Naive thymus-derived CD4-positive, alpha-beta T cell (primary cell): ENCODE measurements around the gene DDO. TPM values are rescaled to one million over a fixed set of nuclear protein-coding genes. Genes with fewer than 3 reads are reported as not detected.
A peak's percentile ranks its signal among the peaks of the same experiment; 100 is the strongest.

Source experiments
- ATAC-seq: fragments of 150-1000 bp; cut with Tn5 transposase; 2 replicates; pipeline ENCODE4 v1.10.0; 2021; ENCODE audit warnings: mild to moderate bottlenecking, moderate library complexity
- CTCF ChIA-PET: fragments of 350-600 bp; sonication (Branson Sonifier 250); formaldehyde crosslinking; loops from one replicate; lab custom pipeline; 2021; ENCODE audit warnings: antibody characterized with exemption; lab: Charles Lee
- POLR2A ChIA-PET: fragments of 350-600 bp; sonication (Branson Sonifier 250); formaldehyde crosslinking; loops from one replicate; lab custom pipeline; 2021; ENCODE audit warnings: antibody characterized with exemption, inconsistent platforms; lab: Charles Lee
- DNase-seq, 9 donors: peaks; one replicate each; pipeline versions ENCODE4 v3.0.0 to v3.0.0-alpha.2; 2020 to 2022; ENCODE audit warnings: mixed read lengths in 1 of 9
- H3K27ac ChIP-seq: one replicate; pipeline ENCODE4 v1.7.0; 2013; ENCODE audit warnings: mild to moderate bottlenecking, low read depth, low read length, moderate library complexity
- H3K27me3 ChIP-seq, 2 donors: one replicate each; pipeline ENCODE4 v1.7.0; 2013; ENCODE audit warnings: low read length in 2 of 2, mild to moderate bottlenecking in 2 of 2, moderate library complexity in 2 of 2; ENCODE audit not compliant: control insufficient read depth in 2 of 2, insufficient read depth in 2 of 2
- H3K36me3 ChIP-seq, 3 experiments: 1 replicate in 2 of 3; 2 replicates in 1 of 3; pipeline ENCODE4 v1.7.0; 2013; ENCODE audit warnings: low read length in 3 of 3, mild to moderate bottlenecking in 3 of 3, moderate library complexity in 1 of 3; ENCODE audit not compliant: insufficient read depth in 3 of 3, control insufficient read depth in 2 of 3
- H3K4me1 ChIP-seq, 2 donors: one replicate each; pipeline ENCODE4 v1.7.0; 2013; ENCODE audit warnings: low read length in 2 of 2, mild to moderate bottlenecking in 2 of 2, moderate library complexity in 1 of 2; ENCODE audit not compliant: control insufficient read depth in 2 of 2, insufficient read depth in 2 of 2
- H3K4me3 ChIP-seq: 2 replicates; pipeline ENCODE4 v1.7.0; 2013; ENCODE audit warnings: mild to moderate bottlenecking, low read length
- H3K9me3 ChIP-seq, 3 experiments: 1 replicate in 2 of 3; 2 replicates in 1 of 3; pipeline ENCODE4 v1.7.0; 2013; ENCODE audit warnings: low read length in 3 of 3; ENCODE audit not compliant: control insufficient read depth in 2 of 3
- H3K27ac Mint-ChIP-seq, 9 donors: one replicate each; pipeline ENCODE4 v1.8.0; 2020 to 2022; ENCODE audit warnings: mixed read lengths in 9 of 9, mild to moderate bottlenecking in 8 of 9, moderate library complexity in 5 of 9, inconsistent platforms in 2 of 9
- H3K27me3 Mint-ChIP-seq, 5 donors: one replicate each; pipeline ENCODE4 v1.8.0; 2021 to 2022; ENCODE audit warnings: mixed read lengths in 5 of 5, mild to moderate bottlenecking in 1 of 5
- H3K36me3 Mint-ChIP-seq, 5 donors: one replicate each; pipeline ENCODE4 v1.8.0; 2020 to 2022; ENCODE audit warnings: mixed read lengths in 5 of 5, mild to moderate bottlenecking in 3 of 5, inconsistent platforms in 1 of 5
- H3K4me1 Mint-ChIP-seq, 7 donors: one replicate each; pipeline ENCODE4 v1.8.0; 2020 to 2022; ENCODE audit warnings: mixed read lengths in 7 of 7, mild to moderate bottlenecking in 3 of 7, inconsistent platforms in 1 of 7
- H3K4me3 Mint-ChIP-seq, 10 donors: one replicate each; pipeline ENCODE4 v1.8.0; 2020 to 2022; ENCODE audit warnings: mild to moderate bottlenecking in 10 of 10, mixed read lengths in 10 of 10, moderate library complexity in 6 of 10, inconsistent platforms in 2 of 10
- H3K9me3 Mint-ChIP-seq, 11 donors: one replicate each; pipeline ENCODE4 v1.8.0; 2020 to 2022; ENCODE audit warnings: mixed read lengths in 11 of 11, mild to moderate bottlenecking in 4 of 11, inconsistent platforms in 1 of 11, moderate library complexity in 1 of 11
- intact Hi-C, 2 donors: fragments of 100-400 bp; cut with micrococcal nuclease; formaldehyde crosslinking; loops; one replicate each; pipeline ENCODE4 v1.15.1; 2023
- polyA plus RNA-seq, 2 donors: library from polyadenylated mRNA; unstranded; fragments of 300-500 nt; fragmentation: Illumina TruSeq; gene quantifications; one replicate each; pipeline ENCODE4 v1.2.3, GENCODE V29; 2021
- total RNA-seq, 6 experiments: library from RNA in 5 of 6; stranded (reverse) in 5 of 6; gene quantifications; 1 replicate in 5 of 6; 2 replicates in 1 of 6; pipeline ENCODE4 v1.2.3 and lab custom pipeline; 2021 to 2026

DDO gene
- total and polyA plus RNA-seq, 7 experiments from 2014 or later = 0.47 TPM; not detected in 6

DNA sequence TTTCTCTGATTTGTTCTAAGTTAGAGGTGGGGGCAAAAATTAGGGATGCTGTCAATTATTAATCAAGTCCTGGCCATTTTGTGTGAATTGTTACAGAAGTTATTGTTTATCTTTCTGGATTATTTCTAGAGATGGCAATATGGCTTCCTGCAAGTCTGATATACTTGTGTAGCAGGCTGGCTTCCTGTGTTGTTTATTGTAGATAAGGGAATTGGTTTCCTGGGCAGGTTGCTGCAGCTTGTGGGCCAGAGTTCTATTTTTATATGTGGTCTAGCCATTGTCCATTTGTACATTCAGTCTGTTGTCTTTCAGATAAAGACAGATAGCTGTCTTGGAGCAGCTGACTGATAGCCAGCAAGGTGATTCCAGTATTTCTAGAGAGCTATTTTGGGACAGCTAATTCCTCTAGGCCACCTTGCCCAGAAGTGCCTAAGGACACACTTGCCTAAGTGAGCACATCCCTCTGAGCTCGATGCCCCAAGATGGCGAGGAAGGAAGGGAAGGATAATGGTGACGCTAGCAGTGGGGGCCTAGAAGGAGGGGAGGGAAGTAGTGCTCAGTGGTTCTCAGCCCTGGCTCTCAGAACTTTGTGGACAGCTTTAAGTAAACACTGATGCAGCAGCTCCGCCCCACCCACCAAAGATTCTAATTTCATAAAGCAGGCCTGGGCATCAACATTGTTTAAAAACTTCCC lies 25.5 kb downstream of the DDO start:
- Mint-ChIP-seq H3K36me3 (no peaks in the 10 kb centered on the region), H3K27ac (peak overlapping the region in 6 of 9 donors; percentile 7 to 85 (median 54)), H3K4me3 (peak overlapping the region in 1 of 10 donors; percentile 32), H3K27me3 (no peaks in the 10 kb centered on the region), H3K9me3 (peaks cover 0 to 2% (median 0%) of the 10 kb centered on the region in 11 donors), H3K4me1 (peaks cover 9 to 27% (median 23%) of the 10 kb centered on the region in 7 donors)
- H3K4me3 ChIP-seq = no peak overlapping the region
- DNase-seq (no peak), ATAC-seq (peak; percentile 67)
- peaks cover 0 to 3% of the 10 kb centered on the region in 2 donors for H3K4me1 ChIP-seq
- intact Hi-C loops = loop anchor here (1.0 to 5.0 kb wide), 9 partner anchors 212 to 1203 kb away; partner anchors contain the start of genes AK9 (in 1 of the 2) and FIG4 (in 1 of the 2)
- no peaks in the 10 kb centered on the region for H3K27me3 ChIP-seq
- ChIA-PET POLR2A (interaction anchor here (1.4 kb wide), 1 partner anchor 210 kb away, joined by 5 read pairs; the partner anchor contains the start of genes CDC40 and WASF1), CTCF (interaction anchor here (0.6 to 4.0 kb wide), 11 partner anchors 15 to 872 kb away, joined by 3 to 39 read pairs (median 3); no protein-coding TSS in a partner anchor)
- no peak overlapping the region for H3K27ac ChIP-seq
- no peaks in the 10 kb centered on the region for H3K36me3 ChIP-seq
- H3K9me3 ChIP-seq = no peaks in the 10 kb centered on the region

DNA sequence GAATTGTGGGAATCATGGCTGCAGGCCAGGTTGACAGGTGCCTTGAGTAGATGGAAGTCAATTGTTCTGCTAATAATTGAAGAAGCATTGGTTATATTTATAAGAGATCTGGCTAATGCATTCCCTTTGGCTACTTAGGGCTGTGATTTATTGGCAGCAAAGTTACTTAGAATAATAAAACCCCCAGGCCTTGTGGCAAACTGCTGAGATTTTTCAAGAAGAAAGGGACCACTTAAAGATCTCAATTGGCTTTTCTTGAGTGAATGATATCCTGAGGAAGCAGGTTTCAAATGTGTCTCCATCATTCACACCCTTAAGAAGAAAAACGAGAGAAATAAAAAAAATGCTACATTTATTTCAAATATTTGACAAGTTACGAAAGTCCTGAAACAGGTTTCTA lies 27.4 kb downstream of the DDO start:
- Histone ChIP-seq H3K36me3 (no peaks in the 10 kb centered on the region), H3K27ac (no peak overlapping the region), H3K27me3 (no peaks in the 10 kb centered on the region), H3K4me1 (peaks cover 0 to 3% of the 10 kb centered on the region in 2 donors), H3K9me3 (no peaks in the 10 kb centered on the region), H3K4me3 (no peak overlapping the region)
- no peaks in the 10 kb centered on the region for H3K27me3 Mint-ChIP-seq
- POLR2A ChIA-PET = interaction anchor here (0.7 kb wide), 1 partner anchor 1639 kb away, joined by 7 read pairs; no protein-coding TSS in a partner anchor
- no peak overlapping the region for H3K4me3 Mint-ChIP-seq
- peaks cover 9 to 27% (median 23%) of the 10 kb centered on the region in 7 donors for H3K4me1 Mint-ChIP-seq
- H3K27ac Mint-ChIP-seq = no peak overlapping the region
- CTCF ChIA-PET = interaction anchor here (0.6 kb wide), 1 partner anchor 211 kb away, joined by 3 read pairs; no protein-coding TSS in a partner anchor
- ATAC-seq (no peak), DNase-seq (no peak)
- intact Hi-C loops = no loop called here
- H3K9me3 Mint-ChIP-seq = no peaks in the 10 kb centered on the region
- H3K36me3 Mint-ChIP-seq = no peaks in the 10 kb centered on the region

DNA sequence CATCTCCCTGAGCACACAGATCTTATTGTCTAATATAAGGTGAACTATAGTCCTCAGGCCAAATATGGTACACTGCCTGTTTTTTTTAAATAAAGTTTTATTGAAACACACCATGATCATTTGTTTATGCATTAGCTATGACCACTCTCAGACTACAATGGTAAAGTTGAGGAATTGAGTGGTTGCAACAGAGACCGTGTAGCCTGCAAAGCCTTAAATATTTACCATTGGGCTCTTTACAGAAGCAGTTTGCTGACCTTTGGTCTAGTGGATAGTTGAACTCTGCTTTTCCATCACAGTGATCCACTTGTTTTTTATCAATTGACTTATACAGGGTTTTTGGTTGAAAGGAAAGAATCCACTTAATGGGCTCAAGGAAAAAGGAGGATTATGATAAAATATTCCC lies 29.9 kb downstream of the DDO start:
- Mint-ChIP-seq H3K27ac (no peak overlapping the region), H3K9me3 (peaks cover 0 to 11% (median 2%) of the 10 kb centered on the region in 11 donors), H3K36me3 (peaks cover 0 to 10% (median 0%) of the 10 kb centered on the region in 5 donors), H3K4me3 (no peak overlapping the region), H3K27me3 (peaks cover 0 to 7% (median 3%) of the 10 kb centered on the region in 5 donors), H3K4me1 (peaks cover 7 to 21% (median 19%) of the 10 kb centered on the region in 7 donors)
- Histone ChIP-seq H3K36me3 (no peaks in the 10 kb centered on the region), H3K9me3 (no peaks in the 10 kb centered on the region), H3K4me3 (no peak overlapping the region), H3K27ac (no peak overlapping the region), H3K27me3 (no peaks in the 10 kb centered on the region), H3K4me1 (peaks cover 0 to 3% of the 10 kb centered on the region in 2 donors)
- ChIA-PET POLR2A (interaction anchor here (1.1 kb wide), 1 partner anchor 10 kb away, joined by 3 read pairs; no protein-coding TSS in a partner anchor), CTCF (interaction anchor here (0.7 kb wide), 1 partner anchor 172 kb away, joined by 3 read pairs; no protein-coding TSS in a partner anchor)
- ATAC-seq = no peak
- intact Hi-C loops = no loop called here
- DNase-seq = no peak

DNA sequence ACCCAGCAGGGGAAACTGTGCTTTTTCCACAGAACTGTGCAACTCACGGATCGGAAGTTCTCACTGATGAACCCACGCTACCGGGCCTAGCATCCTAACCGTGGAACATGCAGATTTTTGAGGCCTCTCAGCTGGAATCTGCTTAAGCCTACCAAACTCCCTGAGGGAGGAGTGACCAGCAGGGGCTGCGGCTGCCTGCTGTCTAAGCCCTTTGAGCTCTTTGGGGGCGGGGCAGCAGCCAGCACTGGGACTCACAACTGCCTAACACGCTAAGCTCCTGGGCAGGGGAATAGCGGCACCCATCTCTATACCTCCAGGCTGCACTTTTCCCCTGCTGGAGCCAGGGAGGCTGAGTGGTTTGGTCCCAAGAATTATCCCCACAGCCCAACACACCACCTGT lies 36.8 kb downstream of the DDO start:
- Histone ChIP-seq H3K27me3 (no peaks in the 10 kb centered on the region), H3K27ac (no peak overlapping the region), H3K9me3 (no peaks in the 10 kb centered on the region), H3K4me1 (no peaks in the 10 kb centered on the region), H3K4me3 (no peak overlapping the region), H3K36me3 (no peaks in the 10 kb centered on the region)
- peaks cover 0 to 11% (median 0%) of the 10 kb centered on the region in 5 donors for H3K36me3 Mint-ChIP-seq
- peaks cover 0 to 11% (median 2%) of the 10 kb centered on the region in 11 donors for H3K9me3 Mint-ChIP-seq
- no peaks in the 10 kb centered on the region for H3K4me1 Mint-ChIP-seq
- no peak overlapping the region for H3K4me3 Mint-ChIP-seq
- POLR2A ChIA-PET = no interaction called here
- CTCF ChIA-PET = no interaction called here
- DNase-seq (no peak), ATAC-seq (no peak)
- H3K27me3 Mint-ChIP-seq = peaks cover 0 to 12% (median 8%) of the 10 kb centered on the region in 5 donors
- intact Hi-C loops = no loop called here
- no peak overlapping the region for H3K27ac Mint-ChIP-seq

DNA sequence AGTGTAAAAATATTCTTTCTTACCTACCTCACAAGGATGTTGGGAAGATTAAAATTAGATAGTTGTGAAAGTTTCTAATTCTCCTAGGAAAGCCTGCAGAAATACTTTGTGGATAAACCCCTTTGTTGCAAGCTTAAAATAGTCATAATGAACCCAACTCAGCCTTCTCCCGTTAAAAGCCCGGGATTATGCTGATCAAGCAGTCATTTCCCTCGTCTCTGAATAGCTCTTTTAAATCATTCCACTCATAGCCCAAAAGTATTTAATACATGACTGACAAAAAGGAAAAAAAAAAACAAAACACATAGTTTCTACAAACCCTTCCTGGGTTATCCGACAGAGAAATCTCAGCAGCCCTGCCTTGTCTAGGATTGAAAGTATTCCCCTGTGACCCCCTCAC lies 46.3 kb downstream of the DDO start:
- Histone ChIP-seq H3K9me3 (no peaks in the 10 kb centered on the region), H3K4me1 (peaks cover 0 to 23% of the 10 kb centered on the region in 2 donors), H3K27me3 (no peaks in the 10 kb centered on the region), H3K4me3 (no peak overlapping the region), H3K27ac (no peak overlapping the region), H3K36me3 (no peaks in the 10 kb centered on the region)
- Mint-ChIP-seq H3K4me1 (peaks cover 0 to 39% (median 23%) of the 10 kb centered on the region in 7 donors), H3K4me3 (no peak overlapping the region), H3K27ac (no peak overlapping the region), H3K9me3 (peaks cover 0 to 4% (median 0%) of the 10 kb centered on the region in 11 donors), H3K27me3 (peaks cover 0 to 30% (median 6%) of the 10 kb centered on the region in 5 donors), H3K36me3 (no peaks in the 10 kb centered on the region)
- DNase-seq (no peak), ATAC-seq (no peak)
- CTCF ChIA-PET = no interaction called here
- POLR2A ChIA-PET = no interaction called here
- intact Hi-C loops = no loop called here

DNA sequence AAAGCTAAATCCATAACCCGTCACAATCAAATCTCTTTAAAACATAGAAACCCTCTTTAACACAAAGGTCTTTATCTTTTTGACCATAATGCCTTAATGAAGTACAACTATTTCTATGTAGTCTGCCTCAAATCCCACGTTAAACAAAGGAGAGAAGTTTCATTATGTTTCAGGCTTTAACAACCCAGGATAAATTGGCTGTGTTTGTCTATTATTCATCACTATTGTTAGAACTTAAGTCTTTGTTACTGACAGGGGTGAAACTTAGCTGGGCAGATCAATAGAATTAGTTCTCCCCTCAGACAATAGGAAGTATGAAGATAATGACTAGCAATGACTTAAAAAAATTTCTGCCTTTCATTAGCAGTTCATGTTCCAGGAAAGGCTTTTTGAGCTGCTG lies 47.1 kb downstream of the DDO start:
- H3K36me3 ChIP-seq = no peaks in the 10 kb centered on the region
- no peaks in the 10 kb centered on the region for H3K9me3 ChIP-seq
- DNase-seq (no peak), ATAC-seq (no peak)
- H3K27ac ChIP-seq = no peak overlapping the region
- Mint-ChIP-seq H3K27me3 (peaks cover 0 to 32% (median 8%) of the 10 kb centered on the region in 5 donors), H3K4me1 (peaks cover 0 to 42% (median 23%) of the 10 kb centered on the region in 7 donors), H3K9me3 (peaks cover 0 to 4% (median 0%) of the 10 kb centered on the region in 11 donors), H3K27ac (no peak overlapping the region), H3K4me3 (no peak overlapping the region), H3K36me3 (no peaks in the 10 kb centered on the region)
- ChIA-PET CTCF (no interaction called here), POLR2A (no interaction called here)
- peaks cover 0 to 23% of the 10 kb centered on the region in 2 donors for H3K4me1 ChIP-seq
- intact Hi-C loops = no loop called here
- no peak overlapping the region for H3K4me3 ChIP-seq
- no peaks in the 10 kb centered on the region for H3K27me3 ChIP-seq
